AG04450 (cell line): ENCODE results near the gene LHFPL6. TPM values are rescaled to one million over a fixed set of nuclear protein-coding genes. Genes with fewer than 3 reads are reported as not detected.

ENCODE experiments used
- CTCF ChIA-PET: fragments of 300-600, 350-600 bp; formaldehyde crosslinking; extraction: SDS; loops from one replicate; lab custom pipeline; 2022; ENCODE audit warnings: antibody characterized with exemption, inconsistent platforms; lab: Charles Lee
- POLR2A ChIA-PET: fragments of 350-600 bp; formaldehyde crosslinking; extraction: SDS; loops from one replicate; lab custom pipeline; 2021; ENCODE audit warnings: antibody characterized with exemption, inconsistent platforms; lab: Yijun Ruan, JAX
- DNase-seq: peaks from one replicate; pipeline ENCODE4 v3.0.0-alpha.2; 2011; ENCODE audit warnings: low read depth, low spot score
- H3K27ac ChIP-seq: one replicate; pipeline ENCODE4 v1.5.1; 2012; ENCODE audit warnings: low read depth, low read length, control low read depth
- H3K27me3 ChIP-seq: one replicate; pipeline ENCODE4 v1.6.0; 2012; ENCODE audit warnings: low read length; ENCODE audit not compliant: control insufficient read depth, insufficient read depth
- H3K4me3 ChIP-seq: 2 replicates; pipeline ENCODE4 v1.5.1; 2011; ENCODE audit warnings: mild to moderate bottlenecking, low read depth, low read length, control low read depth
- H3K9me3 ChIP-seq: 2 replicates; pipeline ENCODE4 v1.5.1; 2012; ENCODE audit warnings: low read length; ENCODE audit not compliant: control insufficient read depth, insufficient read depth
- CTCF ChIP-seq: IDR thresholded peaks from 2 replicates; pipeline ENCODE4 v1.5.1; 2011; ENCODE audit warnings: low read depth, low read length, control low read depth, inconsistent platforms
- polyA plus RNA-seq: library from polyadenylated mRNA; depleted of rRNA; stranded (reverse); fragments of >200 nt; gene quantifications from 2 replicates; pipeline ENCODE4 v1.2.3, GENCODE V29; 2011

Gene LHFPL6
- polyA plus RNA-seq, 1 experiment = 40.3 TPM

DNA sequence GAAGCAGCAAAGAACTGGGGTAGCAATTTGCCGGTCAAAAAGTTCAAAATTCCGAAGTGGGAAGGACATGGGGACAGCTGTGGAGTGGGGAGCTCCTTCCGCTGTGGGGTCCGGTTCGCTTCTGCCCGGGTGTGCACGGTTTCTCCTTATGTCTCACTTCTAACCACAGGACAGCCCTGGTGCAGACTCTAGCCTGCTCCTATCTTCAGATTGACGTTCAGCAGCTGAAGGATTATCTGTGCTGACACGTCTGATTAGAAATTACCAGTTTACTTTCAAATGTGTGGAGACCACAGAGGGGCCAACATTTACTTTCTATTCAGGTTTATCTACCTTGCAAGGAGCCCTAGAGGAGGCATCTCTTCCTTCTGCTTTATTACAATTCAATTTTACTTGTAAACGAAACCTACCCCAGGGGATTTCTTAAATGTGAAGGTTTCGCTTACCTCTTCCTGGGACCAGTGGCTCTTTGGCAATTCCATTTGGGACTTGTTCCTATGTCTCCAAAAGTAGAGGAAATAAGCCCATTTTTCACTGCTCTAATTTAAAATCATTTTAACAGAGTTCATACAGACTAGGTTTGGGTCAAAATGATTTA, 27.3 kb downstream of the LHFPL6 start:
- no peak overlapping the region for H3K4me3 ChIP-seq
- TF ChIP-seq CTCF = no peak
- no peaks in the 10 kb centered on the region for H3K27me3 ChIP-seq
- no peak for DNase-seq
- ChIA-PET CTCF (no interaction called here), POLR2A (no interaction called here)
- H3K27ac ChIP-seq = no peak overlapping the region
- peaks cover 4% of the 10 kb centered on the region; the same call in 1 of the 2 replicates for H3K9me3 ChIP-seq

DNA sequence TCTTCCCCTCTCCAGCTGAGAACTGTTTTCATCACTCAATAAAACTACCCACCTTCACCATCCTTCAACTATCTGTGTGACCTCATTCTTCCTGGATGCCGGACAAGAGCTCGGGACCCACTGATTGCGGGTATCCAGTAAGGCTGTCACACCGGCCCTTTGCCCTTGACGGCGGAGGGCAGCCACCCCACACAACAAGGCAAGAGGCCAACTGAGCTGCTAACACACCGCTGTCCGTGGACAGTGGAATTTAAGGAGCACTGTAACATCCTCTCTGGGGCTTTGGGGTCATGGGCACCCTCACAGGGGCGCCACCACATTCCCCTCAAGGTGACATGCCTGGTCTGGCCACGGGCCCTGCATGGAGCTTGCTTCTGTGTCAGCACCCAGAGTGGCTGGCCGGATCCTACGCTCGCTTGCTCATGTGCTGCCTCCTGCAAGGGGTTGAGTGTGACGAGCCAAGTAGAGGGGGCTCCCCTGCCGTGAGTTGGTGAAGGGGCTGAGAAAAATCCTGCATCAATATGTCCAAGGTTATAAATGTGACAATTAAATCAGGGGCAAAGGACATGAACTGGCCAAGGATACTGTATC, 31.4 kb downstream of the LHFPL6 start:
- TF ChIP-seq CTCF = no peak
- ChIA-PET POLR2A (no interaction called here), CTCF (interaction anchor here (2.0 kb wide), 1 partner anchor 41 kb away, joined by 7 read pairs; no protein-coding TSS in a partner anchor)
- H3K4me3 ChIP-seq = no peak overlapping the region
- peaks cover 4% of the 10 kb centered on the region; the same call in 1 of the 2 replicates for H3K9me3 ChIP-seq
- no peaks in the 10 kb centered on the region for H3K27me3 ChIP-seq
- no peak for DNase-seq
- no peak overlapping the region for H3K27ac ChIP-seq

- CTCF ChIA-PET = no interaction called here
- DNase-seq = no peak
- no peak for TF ChIP-seq CTCF
- Histone ChIP-seq H3K27me3 (no peaks in the 10 kb centered on the region), H3K27ac (no peak overlapping the region), H3K4me3 (no peak overlapping the region), H3K9me3 (peaks cover 4% of the 10 kb centered on the region; the same call in 1 of the 2 replicates)
- POLR2A ChIA-PET = no interaction called here
Measured at GRCh38 chr13:39567569-39567968, 35.4 kb downstream of the LHFPL6 start.

- TF ChIP-seq CTCF = no peak
- no peak for DNase-seq
- Histone ChIP-seq H3K27me3 (no peaks in the 10 kb centered on the region), H3K4me3 (no peak overlapping the region), H3K9me3 (no peaks in the 10 kb centered on the region), H3K27ac (no peak overlapping the region)
- CTCF ChIA-PET = no interaction called here
- POLR2A ChIA-PET = interaction anchor here (1.9 kb wide), 1 partner anchor 38 kb away, joined by 5 read pairs; no protein-coding TSS in a partner anchor
Measured at GRCh38 chr13:39566216-39566869, 36.6 kb downstream of the LHFPL6 start.
